HG03354 (cell line): ENCODE measurements around the gene FAM219A.
"Not testable (repeated sequence)": the region's sequence is repeated elsewhere in the genome, so short reads cannot be mapped to it uniquely, and the experiment has no call there.

ENCODE experiments used
- ATAC-seq: cut with Tn5 transposase; IDR thresholded peaks from one replicate; pipeline ENCODE4 v1.9.1; 2021; ENCODE audit warnings: mild to moderate bottlenecking; ENCODE audit not compliant: unreplicated experiment, poor library complexity, severe bottlenecking

FAM219A gene

DNA sequence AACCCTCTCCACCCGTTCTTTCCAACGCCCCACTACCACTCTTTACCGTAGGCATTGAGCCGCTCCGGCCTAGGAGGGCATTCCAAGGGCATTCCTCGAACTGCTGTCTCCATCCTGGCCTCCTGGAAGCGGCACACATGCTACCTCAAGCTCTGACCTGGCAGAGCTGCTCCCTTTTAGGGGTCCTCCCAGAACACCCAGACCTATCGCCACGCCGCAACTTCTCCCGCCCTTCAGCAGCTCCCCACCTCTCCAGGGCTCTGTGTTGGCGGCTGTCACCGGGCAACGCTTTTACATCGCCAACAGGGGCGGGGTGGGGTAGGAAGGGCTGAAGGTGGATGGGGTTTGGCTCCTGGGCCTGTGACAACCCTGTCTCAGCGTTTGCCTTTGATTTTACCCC, 77.0 kb downstream of the FAM219A start:
- ATAC-seq, result no peak

DNA sequence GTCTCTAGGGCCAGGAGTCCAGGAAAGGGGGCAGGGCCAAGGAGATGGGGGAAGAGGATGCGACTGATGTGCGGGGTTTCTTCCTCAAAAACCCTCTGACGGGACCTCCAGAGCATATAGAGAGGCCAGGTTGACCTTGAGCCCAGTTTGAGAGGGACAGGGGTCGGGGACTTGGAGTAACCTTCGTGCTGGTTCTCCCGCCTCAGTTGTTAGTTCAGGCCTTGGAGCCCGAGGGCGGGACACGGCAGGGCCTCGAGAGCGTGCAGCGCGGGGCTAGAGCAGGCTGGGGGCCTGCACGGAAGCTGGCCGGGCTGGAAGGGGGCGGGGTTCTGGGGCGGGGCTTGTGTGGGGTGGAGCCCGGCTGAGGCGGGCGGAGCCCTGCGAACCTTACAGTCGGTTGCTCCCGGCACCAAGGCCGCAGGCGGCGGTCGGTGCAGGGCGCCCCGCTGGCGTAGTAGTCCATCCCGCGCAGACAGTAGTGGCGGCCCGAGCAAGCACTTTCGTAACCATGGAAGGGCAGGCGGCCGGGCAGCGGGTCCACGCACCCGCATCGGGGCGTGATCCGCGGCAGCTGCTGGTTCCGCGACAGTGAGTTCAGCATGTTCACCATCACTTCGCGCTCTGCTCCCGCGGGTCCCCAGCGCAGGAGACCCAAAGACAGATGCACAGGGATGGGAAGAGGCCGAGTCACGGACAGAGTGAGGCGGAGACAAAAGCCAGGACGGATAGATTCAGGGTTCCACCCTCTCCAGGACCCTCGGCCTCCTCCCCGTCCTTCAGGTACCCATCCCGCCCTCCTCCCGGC, 77.7 kb downstream of the FAM219A start:
- ATAC-seq, result peak; percentile 49

DNA sequence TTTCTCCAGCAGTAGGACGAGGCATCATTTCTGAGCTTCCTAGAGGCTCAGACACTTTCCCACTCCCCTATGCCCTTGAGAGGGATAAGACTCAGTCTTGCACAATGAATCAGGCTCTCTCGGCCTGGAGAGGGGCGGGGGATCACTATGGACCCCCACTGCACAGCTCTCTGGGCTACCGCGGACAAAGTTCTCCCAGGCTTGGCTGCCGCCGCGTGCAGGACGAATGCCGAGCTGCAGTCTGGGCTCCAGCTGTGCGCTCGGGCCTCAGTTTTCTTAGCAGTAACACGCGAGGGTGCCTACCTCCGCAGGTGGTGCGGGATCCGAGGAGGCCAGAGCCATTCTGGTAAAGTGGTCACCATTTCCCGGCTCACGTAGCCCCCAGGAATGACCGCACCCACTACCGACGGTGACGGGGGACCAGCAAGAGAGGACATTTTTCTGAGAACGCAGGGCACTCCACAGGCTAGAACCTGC, 78.3 kb downstream of the FAM219A start:
- no peak for ATAC-seq

DNA sequence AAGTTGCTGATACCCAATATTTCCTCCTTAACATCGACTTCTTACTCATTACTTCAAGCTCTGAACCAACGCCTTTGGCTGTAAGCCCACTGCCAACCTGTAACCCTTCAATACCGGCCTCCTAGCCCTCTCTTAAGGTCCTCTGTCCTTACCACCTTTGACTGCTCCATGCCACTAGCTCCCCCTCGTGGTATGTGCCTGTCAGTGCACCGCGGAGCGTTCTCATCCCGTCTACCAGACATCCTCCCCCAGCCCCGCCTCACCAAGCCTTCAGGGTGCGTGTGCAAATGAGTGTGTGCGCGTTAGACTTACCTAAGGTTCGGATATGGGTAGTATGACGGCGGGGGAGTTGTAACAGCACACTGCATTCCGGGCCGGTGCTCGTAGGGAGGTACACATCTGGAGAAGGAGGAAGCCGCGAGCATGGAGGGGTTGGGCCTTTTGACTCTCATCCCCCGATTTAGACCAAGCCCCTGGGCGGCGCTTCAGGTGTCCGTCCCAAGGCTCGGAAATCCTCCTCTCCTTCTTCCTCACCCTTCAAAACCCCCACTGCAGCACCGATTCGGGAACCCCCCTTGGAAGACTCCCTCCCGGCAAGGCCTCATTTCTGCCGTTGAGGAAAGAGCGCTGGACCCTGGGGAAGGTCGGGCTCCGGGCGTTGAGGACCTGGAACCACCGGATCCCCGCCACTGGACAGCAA, 78.9 kb downstream of the FAM219A start:
- ATAC-seq, result peak; percentile 32

DNA sequence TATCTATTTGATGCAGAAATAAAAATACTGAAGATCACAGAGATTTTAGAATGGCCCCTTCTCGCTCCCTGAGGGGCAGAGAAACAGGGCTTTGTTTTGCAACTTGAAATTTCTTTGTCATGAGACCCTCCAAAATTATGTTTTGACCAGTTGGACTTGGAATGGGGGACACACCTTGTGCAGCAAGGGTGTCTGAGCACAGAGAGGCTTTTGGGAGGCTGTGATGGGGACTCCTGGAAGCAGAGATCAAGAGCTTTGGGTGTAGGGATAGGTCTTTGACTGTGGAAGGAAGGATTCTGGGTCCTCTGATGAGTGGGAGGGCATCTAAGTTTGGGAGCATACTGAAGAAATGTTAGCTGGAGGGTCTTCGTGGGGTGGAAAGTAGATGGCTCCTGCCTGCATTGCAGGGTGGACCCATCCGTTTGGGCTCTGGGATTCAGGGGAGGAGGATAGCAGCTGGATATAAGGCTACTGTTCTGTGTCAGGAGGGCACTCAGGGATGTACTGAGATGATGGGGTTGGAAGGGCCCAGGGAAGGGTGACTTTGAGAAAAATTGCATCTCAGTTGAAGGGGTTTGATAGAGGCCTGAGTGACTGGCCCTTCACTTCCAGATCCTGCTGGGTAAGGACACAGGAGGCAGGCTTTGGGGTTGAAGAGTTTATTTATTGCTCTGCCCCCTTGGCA, 79.9 kb downstream of the FAM219A start:
- no peak for ATAC-seq

DNA sequence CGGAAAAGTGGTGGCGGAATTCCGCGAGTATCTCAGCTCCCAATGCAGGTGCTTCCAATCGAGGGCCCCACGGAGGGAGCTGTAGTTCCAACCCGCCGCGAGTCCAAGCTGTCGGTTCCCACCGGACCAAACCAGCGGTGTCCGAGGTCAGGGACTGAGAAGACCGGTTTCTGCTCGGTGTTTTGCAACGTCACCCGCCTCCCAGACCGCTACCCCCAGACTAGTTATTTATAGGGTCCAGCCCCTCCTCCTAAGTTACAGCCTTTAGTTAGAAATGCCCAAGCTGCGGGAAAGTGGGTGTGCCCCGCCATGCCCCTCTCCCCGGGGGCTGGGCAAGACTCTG, 81.0 kb downstream of the FAM219A start:
- no peak for ATAC-seq

DNA sequence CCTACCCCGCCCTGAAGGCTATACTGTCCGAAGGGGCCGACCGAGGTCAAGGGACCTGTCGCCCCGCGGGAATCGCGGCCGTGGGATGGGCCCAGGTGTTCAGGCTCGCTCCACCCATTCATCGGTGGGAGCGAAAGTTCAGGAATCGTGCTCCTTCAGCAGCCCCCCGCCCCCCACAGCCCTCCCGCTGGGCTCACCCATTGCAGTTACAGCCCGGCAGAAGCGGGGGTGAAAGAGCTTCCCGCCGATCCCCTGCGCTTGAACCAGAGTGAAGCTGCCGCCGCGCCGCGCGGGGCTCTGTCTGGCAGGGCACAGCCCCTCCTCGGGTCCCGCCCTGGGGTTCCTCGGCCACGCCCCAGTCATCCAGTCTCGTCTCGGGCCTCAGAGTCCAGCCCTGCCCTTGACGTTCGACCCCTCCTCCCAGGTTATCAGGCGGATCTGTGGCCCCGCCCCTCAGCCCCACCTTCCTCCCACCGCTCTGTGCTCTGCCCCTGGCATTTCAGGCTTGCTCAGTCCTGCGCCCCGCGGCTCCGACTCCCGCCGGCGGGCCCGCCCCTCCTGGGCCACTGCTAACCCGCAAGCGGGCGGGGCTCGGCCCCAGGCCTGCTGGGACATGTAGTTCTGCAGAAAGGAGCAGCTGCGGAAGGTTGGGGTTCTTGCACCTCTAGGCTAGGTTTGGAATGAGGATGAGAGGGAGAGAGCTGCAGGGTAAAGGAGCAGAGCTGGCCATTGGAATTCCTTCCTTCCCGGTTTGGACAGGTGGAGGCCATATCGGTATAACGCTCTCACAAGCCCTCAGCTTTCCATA, 81.6 kb downstream of the FAM219A start, which contains the start of gene MYORG:
TSS of gene MYORG (minus strand) at position 303 of the 808 bp plus-strand sequence. CDS start 3,955 bp downstream, outside the sequence.
- ATAC-seq, result peak; percentile 82

DNA sequence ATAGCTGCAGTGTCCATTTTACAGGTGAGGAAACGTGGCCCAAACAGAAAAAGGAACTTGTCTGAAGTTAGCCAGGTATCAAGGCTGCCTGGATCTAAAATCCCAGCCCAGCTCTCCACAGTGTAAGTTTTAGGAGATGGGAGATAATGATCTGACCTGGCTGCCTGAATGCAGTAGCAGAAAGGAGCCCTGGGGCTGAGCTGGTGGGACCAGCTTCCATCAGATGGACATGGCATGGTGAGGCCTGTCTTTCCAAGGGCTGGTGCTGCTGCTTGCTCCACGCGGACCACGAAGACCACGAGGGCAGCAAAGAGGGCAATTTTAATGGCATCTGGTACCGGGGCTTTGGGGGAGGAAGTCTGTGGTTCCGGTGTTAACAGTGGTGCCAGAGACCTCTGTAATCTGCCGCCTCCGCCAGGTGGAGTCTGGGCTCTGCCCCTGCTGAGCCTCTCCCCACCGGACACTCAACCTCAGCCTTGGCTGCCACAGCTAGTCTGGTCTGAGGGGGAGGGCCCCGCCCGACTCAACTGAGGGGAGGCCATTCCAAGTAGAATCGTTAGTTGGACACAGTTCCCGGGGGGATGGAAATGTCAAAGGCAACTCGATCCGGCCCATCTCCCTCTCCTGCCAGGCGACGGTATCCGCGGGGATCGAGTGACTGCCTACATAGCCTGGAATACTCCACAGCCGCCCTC, 82.3 kb downstream of the FAM219A start:
- ATAC-seq, result peak; percentile 35

DNA sequence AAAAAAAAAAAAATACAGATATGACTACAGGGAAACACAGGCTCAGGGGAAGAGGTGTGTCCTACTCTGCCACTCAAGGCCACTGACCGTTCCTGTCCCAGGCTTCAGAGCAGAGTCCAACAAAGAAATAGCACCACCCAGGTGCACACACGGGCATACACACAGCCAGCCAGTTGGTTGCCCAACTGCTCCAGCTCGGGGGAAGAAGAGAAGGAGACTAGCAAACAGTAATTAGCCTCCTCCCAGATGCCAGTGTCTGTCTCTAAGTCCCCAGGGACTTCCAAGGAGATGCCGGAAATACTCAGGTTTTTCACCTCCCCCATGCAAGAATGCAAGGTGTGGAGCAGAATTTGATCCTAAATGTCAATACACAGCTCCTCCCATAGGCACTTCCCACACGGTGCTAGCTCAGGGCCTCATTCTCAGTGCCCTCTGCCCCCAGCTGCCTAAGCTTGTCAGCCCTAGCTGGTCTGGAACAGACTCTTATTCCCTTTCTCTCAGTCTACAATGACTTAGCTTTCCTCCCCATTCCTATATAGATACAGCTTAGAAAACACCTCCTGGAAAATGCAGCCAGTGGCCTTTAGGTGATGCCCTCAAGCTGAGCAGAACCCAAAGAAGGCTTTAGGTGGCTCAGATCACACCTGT, 83.3 kb downstream of the FAM219A start:
- ATAC-seq, result no peak

DNA sequence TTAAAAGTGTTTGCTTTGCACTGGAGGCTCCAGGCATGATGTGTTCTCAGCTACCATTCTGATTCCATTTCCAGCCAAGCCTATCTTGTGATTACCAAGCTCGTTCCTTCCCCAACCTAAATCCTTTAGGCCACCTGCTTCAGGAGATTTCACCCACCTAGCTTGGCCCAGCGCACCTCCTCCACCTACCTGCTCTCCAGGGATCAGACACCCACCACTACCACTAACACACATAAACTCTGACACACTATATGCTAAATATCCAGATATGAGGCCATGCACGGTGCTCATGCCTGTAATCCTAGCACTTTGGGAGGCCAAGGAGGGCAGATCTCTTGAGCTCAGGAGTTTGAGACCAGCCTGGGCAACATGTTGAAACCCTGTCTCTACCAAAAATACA, 84.0 kb downstream of the FAM219A start:
- ATAC-seq, result no peak

DNA sequence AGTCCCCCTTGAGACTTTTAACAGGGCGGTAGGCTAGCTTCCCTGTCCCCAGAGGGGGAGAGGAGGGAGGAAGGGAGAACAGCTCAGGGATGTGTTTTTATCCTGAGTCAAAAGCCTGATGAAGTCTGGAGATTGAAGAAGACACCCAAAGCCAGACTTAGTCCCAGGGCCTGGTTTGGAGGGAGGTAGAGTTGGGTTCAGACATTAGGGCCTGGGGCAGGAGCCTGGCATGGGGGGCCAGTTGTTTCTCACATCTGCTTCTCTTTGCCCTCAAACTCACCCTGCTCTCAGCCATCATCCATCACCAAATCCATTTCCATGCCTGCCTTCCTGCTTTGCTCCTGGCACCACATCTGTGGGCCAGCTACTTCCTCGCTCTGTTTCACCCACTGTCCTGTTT, 84.6 kb downstream of the FAM219A start:
- no peak for ATAC-seq

DNA sequence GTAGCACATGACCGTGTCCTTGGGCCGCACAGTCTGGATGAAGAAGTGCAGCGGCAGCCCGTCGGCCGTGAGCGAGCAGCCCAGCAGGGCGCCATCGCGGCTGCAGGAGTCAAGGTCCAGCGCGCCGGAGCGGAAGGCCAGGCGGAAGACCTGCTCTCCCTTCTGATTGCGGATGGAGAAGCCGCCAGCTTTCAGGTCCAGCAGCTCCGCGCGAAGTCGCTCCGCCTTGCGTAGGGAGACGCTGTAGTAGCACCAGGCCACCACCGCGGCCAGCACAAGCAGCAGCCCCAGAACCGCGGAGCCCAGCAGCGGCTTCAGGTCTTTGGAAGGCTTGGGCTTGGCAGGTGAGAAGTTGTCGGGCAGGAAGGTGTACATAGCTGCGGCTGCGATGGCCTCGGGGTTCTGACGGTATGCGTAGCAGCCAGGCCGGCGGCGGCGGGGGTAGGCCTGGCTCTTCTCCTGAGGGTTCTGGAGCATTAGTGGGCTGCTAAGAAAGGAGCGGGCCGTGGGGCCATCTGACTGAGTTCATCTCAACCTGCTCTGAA, 85.8 kb downstream of the FAM219A start:
- ATAC-seq, result no peak

DNA sequence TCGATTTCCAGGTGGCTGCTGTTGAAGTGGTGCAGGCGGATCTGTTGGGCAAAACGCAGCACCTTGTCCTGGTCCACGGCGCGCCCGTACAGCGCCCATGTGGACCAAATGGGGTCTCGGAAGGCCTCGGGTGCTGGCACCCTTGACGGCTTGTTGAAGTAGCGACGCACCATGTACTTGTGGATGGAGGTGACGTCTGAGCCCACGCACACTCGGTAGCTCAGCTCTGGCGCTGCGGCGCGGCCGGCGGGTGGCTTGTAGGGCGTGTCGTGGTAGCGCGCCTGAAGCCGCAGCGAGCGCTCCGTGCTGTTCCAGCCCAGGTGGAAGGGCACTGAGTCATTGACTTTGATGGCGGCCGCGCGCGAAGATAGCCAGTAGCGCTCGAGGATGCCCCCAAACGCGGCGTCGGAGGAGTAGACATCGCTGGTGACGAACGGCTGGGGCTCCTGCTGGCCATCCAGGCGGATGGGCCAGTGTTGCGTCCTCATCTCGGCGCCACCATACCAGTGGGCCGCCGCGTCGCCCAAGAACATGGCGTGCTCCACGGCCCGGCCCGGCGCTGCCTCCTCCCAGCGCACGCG, 86.4 kb downstream of the FAM219A start:
- no peak for ATAC-seq

DNA sequence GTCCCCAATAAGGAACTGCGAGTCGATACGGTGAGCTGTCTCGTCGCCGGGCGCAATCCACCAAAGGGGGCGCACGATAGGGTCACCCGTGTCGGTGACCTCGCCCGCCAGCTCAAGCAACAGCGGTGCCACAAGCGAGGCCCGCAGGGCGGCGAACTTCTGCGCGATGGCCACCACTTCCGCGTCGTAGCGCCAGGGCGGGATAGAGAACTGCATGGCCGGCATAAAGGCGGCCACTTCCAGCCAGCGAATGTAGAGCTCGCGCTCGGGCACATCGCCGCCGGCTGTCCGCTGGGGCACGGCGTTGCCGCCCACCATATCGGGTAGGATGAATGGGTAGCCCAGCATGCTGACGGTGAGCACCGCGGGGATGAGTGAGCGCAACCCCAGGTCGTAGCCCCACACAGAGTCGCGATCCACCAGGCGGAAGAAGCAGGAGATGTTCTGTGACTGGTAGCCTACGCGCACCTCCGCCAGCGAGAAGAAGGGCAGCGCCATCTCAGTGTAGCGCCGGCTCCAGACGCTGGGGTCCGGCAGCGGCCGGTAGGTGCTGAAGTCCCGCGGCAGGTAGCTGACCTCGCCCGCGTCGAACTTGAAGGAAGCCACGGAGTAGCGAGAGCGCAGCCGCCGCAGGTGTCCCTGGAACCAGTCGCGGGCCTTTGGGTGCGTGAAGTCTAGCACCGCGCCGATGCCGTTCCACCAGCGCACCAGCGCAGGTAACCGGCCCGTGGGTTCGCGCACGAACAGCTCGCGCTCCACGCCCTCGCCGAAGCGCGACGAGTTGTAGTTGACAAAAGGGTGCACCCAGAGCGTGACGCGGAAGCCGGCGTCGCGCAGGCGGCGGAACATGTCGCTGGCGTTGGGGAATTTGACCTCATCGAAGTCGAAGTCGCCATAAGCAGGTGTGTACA, 87.1 kb downstream of the FAM219A start:
- ATAC-seq, result no peak

DNA sequence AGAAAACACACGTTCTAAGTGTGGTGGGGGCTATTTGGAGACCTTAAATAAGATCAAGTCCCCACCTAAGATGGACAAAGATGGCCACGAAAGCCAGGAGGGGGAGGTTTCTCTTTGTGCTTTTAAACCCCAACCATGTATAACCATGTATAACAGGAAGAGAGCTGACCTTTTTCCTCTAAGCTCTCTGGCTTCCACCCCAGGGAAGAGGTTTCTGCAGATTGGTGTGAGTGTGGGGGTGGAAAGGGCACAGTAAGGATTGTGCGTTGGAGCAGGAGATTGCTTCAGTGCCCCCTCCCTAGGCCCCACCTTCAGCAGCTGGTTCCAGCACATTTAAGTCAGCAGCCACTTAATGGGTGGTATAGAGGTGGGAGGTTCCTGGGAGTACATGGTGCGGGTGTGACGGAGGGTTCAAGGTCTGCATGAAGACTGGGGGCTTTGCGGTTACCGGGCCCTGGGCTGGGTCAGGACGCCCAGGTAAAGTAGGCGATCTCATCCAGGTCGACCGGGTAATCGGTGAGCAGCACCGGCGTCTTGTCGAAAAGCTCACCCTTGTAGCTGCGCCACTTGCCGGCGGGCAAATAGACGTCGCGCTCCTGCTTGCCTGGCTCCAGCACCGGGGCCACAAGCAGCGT, 87.9 kb downstream of the FAM219A start:
- no peak for ATAC-seq

DNA sequence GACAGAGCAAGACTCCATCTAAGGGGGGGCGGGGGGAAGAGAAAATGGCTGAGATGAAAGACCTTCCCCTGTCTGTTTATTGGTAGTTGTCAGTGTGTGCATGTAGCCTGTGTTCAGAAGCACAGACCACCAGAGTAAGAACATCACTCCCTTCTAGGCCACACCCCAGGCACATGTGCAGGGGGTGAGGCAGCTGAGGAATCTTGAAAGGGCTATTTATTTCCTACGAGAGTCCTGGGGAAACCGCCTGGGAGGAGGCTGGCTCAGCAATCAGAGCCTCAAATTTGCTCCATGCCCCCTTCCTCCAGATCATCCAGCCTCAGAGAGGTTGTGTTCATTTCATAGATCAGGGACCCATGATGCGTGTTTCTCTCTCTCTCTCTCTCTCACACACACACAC, 88.7 kb downstream of the FAM219A start:
- no peak for ATAC-seq

DNA sequence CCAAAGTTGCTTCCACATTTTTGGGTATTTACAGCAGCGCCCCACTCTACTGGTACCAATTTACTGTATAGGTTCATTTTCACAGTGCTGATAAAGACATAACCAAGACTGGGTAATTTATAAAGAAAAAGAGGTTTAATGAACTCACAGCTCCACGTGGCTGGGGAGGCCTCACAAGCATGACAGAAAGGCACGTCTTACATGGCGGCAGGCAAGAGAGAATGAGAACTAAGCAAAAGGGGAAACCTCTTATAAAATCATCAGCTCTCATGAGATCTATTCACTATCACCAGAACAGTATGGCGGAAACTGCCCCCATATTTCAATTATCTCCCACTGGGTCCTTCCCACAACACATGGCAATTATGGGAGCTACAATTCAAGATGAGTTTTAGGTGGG, 89.6 kb downstream of the FAM219A start:
- not testable (repeated sequence) for ATAC-seq
